GM19324 (cell line): ENCODE data around the gene FGFR1OP2.
A peak's percentile ranks its signal among the peaks of the same experiment; 100 is the strongest.
"Not testable (repeated sequence)": the region's sequence is repeated elsewhere in the genome, so short reads cannot be mapped to it uniquely, and the experiment has no call there.

Experiments used
- ATAC-seq: cut with Tn5 transposase; IDR thresholded peaks from one replicate; pipeline ENCODE4 v1.9.1; 2021; ENCODE audit warnings: mild to moderate bottlenecking, moderate library complexity; ENCODE audit not compliant: unreplicated experiment, low FRiP score

FGFR1OP2 gene

DNA sequence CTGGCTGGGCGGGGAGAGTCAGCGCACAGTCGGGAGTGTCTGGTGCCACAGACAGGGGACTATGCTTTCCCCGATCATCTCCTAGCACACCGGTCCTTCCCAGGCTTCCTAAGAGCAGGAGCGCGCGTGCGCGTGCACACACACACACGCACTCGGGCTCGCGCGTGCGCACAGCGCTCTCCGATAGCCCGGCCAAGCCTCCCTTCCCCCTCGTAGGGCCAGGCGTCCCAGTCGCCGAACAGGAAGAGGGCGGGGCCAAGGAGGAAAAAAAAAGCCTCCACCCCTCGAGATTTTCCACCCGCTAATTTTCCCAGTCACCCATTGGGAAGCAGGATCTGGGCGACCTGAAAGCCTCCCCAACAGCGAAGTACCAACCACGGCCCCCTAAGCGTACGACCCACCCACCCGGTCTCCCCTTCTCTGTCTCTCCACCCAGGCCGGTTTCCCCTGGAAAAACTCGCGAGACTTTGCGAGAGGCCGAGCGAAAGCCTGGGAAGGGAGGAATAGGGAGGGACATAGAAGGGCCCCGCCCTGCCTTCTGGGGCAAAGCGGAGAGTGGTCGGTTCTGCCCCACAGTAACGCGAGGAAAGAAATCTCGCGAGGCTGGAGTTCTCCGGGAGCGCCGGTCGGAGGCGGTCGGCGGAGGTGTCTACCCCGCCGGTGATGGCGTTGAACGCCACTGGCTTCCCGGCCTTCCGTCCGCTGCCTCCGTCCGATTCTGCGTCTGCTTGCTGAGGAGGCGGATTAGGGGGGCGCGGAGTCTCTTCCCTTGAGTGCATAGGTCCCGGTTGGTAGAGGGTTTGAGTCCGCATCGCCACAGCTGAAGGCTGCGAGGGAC, at the start of gene FGFR1OP2, which contains the start of gene INTS13:
Gene FGFR1OP2, plus strand, starts transcription at position 608 of the 838 bp plus-strand sequence. CDS start 15,689 bp downstream, outside the sequence.
Gene INTS13, minus strand, starts transcription at position 119 of the 838 bp plus-strand sequence. CDS start 1,178 bp downstream, outside the sequence.
- peak; percentile 82 for ATAC-seq

DNA sequence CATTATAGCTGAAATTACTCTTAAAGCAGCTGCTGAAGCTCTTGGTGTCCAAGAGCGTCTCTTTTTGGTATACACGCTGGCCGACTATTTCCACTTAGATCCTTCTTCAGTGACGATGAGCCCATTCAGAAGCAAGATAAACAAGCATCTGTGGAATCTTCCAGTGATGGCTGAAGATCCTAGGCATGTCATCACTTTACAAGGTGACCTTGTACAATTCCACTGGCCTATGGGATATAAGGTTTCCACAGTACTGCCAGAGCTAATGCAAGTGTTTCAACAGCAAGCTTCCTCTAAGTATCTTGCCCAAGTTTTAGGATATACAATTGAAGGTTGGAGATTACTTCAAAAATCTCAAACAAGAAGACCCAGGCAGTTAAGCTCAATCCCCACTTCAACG, 47.5 kb upstream of the FGFR1OP2 start:
- no peak for ATAC-seq

DNA sequence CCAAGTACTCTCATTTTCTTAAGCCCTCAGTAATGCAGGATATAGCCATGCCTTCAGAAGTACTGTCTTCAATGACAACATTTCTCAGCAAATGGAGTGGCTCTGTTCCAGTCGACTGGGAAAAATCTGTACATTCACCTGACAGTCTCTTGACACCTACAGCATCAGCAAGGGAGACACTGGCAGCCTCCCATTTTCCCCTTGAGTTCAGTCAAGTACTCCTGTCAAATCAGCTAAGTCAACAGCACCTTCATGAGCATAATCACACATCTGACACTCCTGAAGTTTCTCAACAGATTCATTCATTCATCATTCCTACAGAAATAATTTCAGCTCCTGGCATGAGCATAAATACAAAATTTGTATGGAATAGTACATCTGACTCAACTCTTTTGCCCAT, 46.6 kb upstream of the FGFR1OP2 start:
- no peak for ATAC-seq

GRCh38 chr12:26895672-26896071, 42.6 kb upstream of the FGFR1OP2 start:
- no peak for ATAC-seq

DNA sequence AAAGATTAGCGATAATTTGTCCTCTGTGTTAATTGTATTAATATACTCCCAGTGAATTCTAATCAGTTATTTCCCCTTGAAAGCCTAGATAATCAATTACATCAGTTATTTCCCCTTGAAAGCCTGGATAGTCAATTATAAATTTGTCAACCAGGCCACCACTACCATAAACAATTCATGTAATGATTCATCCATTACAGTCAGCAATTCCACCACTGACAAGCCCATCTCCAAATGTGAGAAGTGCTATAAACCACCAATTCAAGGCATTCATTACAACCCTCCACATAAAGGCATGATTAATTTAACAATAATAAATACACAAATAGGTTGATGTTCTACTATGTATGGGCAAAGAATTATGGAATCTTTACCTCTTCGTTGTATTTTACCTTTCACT, 41.4 kb upstream of the FGFR1OP2 start:
- ATAC-seq = no peak

DNA sequence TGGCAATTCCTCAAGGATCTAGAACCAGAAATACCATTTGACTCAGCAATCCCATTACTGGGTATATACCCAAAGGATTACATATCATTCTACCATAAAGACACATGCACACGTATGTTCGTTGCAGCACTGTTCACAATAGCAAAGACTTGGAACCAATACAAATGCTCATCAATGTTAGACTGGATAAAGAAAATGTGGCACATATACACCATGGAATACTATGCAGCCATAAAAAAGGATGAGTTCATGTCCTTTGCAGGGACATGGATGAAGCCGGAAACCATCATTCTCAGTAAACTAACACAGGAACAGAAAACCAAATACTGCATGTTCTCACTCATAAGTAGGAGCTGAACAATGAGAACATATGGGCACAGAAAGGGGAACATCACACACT, 34.9 kb upstream of the FGFR1OP2 start:
- ATAC-seq = not testable (repeated sequence)

- no peak for ATAC-seq
These were observed 32.2 kb upstream of the FGFR1OP2 start for GRCh38 chr12:26906024-26906423.

GRCh38 chr12:26906704-26907103, 31.6 kb upstream of the FGFR1OP2 start:
- no peak for ATAC-seq

DNA sequence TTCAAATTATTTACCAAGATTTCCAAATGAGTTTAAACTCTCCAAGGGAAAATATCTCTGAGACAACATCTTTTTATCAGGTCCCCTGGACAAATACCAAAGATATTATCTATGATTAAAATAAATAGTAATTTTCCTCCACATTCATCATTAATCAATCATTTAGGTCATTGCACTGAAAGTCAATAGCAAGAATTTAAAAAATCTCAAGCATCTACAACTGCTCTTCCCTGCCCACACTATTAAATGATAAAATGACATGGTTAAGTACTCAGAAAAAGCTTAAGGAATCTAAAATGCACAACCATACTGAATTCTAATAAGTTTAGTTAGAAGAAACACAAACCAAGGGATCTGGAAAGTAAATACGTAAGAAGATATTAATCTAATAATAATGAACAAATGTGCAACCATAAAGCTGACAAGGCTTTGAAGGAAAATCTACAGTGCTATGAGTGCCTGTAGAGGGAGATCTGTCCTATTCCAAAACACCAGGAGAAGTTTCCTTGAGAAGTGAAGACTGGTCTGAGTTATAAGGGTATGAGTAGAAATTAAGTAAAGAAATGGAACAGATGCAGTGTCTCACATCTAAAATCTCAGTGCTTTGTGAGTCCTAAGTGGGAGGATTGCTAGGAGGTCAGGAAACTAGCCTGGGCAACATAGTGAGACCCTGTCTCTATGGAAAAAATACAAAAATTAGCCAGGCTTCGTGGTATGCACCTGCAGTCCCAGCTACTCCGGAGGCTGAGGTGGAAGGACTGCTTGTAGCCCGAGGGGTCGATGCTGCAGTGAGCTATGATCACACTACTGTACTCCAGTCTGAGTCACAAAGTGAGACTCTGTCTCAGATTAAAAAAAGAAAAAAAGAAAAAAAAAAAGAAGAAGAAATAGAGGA, 19.7 kb upstream of the FGFR1OP2 start:
- no peak for ATAC-seq

DNA sequence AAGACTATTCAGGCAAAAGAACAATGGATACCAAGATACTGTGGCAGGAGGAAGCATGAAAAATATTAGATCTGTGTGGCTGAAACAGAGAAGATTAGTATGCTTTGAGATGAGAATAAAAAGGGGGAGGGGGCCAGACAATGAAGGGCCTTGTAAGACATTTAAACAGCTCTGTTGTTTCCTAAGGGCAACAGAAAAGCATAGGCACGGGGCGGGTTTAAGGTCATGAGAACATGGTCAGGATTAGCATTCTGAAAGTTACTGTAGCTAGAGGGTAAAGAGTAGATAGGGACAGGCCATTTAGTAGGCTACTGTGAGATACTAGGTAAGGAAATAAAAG, 19.1 kb upstream of the FGFR1OP2 start:
- no peak for ATAC-seq

- no peak for ATAC-seq
These were observed 16.4 kb upstream of the FGFR1OP2 start for GRCh38 chr12:26921886-26922285.

DNA sequence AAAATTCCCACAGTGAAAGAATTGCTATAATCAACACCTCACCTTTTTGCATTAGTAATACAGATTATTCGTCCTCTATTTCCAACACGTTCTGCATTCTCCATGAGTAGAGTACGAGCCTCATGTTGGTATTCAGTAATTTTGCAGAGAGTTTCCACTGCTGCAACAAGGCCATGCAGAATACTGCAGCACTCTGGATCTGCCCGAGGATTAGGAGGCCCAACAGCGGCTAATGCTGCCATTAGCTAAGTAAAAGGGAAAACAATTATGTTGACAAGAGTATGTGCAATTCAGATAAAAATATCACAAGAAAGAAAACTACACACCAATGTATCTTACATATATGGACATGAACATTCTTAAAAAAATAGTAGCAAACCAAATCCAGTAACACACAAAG, 9.6 kb upstream of the FGFR1OP2 start:
- no peak for ATAC-seq

DNA sequence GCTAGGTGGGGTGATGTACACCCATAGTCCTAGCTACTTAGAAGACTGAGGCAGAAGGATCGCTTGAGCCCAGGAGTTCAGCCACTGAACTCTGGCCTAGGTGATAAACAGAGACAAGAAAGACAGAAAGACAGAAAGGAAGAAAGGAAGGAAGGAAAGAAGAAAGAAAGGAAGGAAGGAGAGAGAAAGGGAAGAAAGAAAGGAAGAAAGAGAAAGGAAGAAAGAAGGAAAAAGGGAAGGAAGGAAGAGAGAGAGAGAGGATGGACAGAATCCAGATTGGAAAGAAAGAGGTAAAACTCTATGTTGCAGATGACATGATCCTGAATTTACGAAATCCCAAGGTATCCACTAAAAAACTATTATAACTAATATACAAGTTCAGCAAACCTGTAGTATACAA, 8.7 kb upstream of the FGFR1OP2 start:
- ATAC-seq = no peak

DNA sequence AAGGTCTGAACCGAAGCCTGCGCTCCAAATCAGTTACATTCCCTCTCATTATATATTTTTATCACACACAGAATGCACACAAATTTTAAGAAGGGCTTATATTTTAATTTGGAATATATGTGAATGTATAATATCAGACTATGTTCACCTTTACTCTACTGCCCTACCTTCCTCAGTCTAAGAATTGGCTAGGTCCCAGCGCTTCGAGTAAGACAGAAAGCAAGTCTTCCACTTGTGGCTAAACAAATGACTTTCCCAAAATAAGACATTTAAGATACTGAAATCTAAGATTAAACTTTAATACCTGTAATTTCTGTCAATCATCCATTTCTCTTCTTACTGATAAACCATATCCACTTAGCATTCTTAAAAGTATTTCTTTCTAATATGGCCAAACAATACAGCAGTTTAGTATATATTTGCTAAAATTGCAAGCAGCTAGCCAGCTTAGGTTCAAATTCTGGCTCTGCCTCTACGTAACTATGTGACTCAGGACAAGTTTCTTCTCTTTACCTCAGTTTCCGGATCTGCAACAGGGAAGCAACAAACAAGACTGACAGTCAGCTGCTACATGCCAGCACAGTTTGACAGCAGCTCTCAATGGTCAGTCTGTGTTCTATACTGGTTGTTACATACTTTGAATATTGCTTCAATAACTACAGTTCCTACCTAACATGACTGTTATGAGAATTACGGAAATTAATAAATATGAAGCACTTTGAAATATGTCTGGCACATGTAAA, 2.5 kb upstream of the FGFR1OP2 start:
- ATAC-seq = no peak

DNA sequence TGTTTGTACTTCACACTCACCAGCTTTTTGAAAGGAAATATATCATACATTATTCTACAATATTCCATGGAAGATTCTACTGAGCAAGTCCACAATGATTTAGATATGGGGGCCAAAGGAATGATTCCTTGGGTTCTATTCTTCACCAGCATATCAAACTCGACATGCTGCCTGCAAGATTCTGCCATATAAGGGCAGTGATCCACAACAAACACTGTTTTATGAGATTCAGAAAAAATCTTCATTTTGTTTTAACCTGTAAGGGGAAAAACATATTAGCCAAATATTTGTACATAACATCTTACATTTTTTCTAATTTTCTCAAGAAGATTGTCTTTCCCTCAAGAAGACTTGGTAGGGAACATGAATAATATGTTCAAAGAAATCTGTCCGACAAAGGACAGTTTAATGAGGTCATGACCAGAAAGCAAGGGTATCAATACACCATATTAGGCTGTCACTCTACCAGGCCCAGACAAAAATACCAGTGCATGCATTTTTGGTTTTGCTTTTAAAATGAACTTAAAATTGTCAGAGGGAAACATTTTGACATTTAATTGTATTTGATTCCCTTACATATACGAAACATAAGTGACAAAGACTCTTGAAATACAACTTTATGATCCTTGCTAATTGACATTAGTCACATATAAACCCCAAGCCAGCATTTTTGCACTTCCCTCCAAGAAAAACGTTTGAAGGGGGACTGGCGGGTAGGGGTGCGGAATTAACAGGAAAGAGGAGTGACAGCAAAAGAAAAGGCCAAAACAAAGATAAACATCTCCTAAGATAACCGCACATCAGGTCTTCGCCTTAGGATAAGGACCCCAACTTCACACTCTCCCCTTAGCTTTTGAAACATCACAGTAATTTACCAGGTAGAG, 1.5 kb upstream of the FGFR1OP2 start:
- no peak for ATAC-seq

- ATAC-seq = no peak
These were observed 817 bp upstream of the FGFR1OP2 start for GRCh38 chr12:26937443-26937862.

- ATAC-seq = peak; percentile 7
These were observed 412 bp downstream of the FGFR1OP2 start for GRCh38 chr12:26938701-26939062.

DNA sequence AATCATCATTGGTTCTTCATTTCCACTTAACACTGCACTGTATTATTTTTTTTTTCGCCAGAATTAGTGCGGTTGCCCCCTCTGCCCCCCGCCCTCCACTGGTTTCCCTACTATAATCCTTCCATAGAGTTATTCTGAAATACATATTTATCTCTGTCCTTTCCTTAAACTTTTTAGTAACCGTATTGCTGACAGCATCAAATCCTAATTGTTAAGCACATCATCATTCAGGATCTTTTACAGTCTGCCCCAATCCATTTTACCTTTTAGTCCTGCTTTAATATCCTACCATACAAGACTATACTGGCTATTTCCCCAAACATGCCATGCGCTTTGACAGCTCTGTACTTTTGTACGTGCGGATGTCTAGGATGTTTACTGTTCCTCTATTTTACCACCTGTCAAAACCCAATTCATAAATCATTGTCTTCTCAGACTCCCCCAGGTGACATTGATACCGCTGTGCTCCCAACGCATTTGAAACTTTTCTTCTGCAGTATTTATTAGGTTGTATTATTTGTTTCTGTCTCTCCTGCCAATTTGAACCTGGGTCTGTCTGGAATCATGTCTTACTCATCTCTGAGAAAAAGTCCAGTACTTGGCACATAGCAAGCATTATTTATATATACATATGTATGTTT, 1.0 kb downstream of the FGFR1OP2 start:
- no peak for ATAC-seq

DNA sequence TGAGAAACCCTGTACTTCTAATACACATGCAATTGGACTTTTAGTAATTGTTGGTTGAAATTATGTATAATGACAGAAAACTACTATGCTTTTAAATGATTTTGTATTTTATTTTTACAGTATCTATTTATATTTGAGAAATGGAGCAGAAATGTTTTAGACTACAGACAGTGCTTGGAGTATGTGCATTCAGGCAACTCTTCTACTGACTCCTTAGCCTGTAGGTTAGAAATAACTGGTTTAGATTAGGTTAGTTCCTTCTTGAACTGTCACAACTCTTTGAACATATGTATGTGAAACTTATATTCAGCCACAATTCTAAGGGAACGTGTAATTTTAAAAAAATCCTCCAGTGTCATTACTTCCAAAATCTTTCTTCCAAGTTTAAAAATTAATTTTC, 1.7 kb downstream of the FGFR1OP2 start:
- ATAC-seq = no peak
